ENCODE measurements around the gene MICU1.
A peak's percentile ranks its signal among the peaks of the same experiment; 100 is the strongest.
"Not testable (repeated sequence)": the region's sequence is repeated elsewhere in the genome, so short reads cannot be mapped to it uniquely, and the experiment has no call there.

The MICU1 gene

GRCh38 chr10:72346117-72346516, 279.8 kb downstream of the MICU1 start:
- not testable (repeated sequence) for DNase-seq (ENCODE audit: low read depth)

- no peak for DNase-seq (ENCODE audit: low read depth)
Observed at GRCh38 chr10:72344932-72345331, 280.9 kb downstream of the MICU1 start.

GRCh38 chr10:72342911-72343310, 283.0 kb downstream of the MICU1 start:
- no peak for DNase-seq (ENCODE audit: low read depth)

- DNase-seq (ENCODE audit: low read depth) = peak; percentile 34
Observed at GRCh38 chr10:72340510-72341261, 285.2 kb downstream of the MICU1 start.

- no peak for DNase-seq (ENCODE audit: low read depth)
Observed at GRCh38 chr10:72338180-72338579, 287.7 kb downstream of the MICU1 start.

GRCh38 chr10:72337722-72338121, 288.2 kb downstream of the MICU1 start:
- DNase-seq (ENCODE audit: low read depth) = no peak

- peak; percentile 54 for DNase-seq (ENCODE audit: low read depth)
Observed at GRCh38 chr10:72337039-72337629, 288.7 kb downstream of the MICU1 start.

- no peak for DNase-seq (ENCODE audit: low read depth)
Observed at GRCh38 chr10:72336259-72337038, 289.4 kb downstream of the MICU1 start.

GRCh38 chr10:72335394-72336258, 290.3 kb downstream of the MICU1 start:
- DNase-seq (ENCODE audit: low read depth) = peak; percentile 71

GRCh38 chr10:72334825-72335393, 291.0 kb downstream of the MICU1 start:
- DNase-seq (ENCODE audit: low read depth) = peak; percentile 94

- no peak for DNase-seq (ENCODE audit: low read depth)
Observed at GRCh38 chr10:72334196-72334824, 291.6 kb downstream of the MICU1 start.

GRCh38 chr10:72333112-72334015, 292.5 kb downstream of the MICU1 start:
- no peak for DNase-seq (ENCODE audit: low read depth)

- no peak for DNase-seq (ENCODE audit: low read depth)
Observed at GRCh38 chr10:72332423-72333111, 293.3 kb downstream of the MICU1 start.

- peak; percentile 93 for DNase-seq (ENCODE audit: low read depth)
Observed at GRCh38 chr10:72331575-72332422, 294.1 kb downstream of the MICU1 start.

GRCh38 chr10:72330069-72330426, 295.8 kb downstream of the MICU1 start:
- DNase-seq (ENCODE audit: low read depth) = no peak

GRCh38 chr10:72329290-72330068, 296.4 kb downstream of the MICU1 start:
- no peak for DNase-seq (ENCODE audit: low read depth)

GRCh38 chr10:72328829-72329204, 297.1 kb downstream of the MICU1 start:
- DNase-seq (ENCODE audit: low read depth) = no peak
